DMS114 treated with DMSO at 0.1 percent for 48 hours (cell line): Measurements from ENCODE around the gene NELL1.
"Not testable (repeated sequence)": the region's sequence is repeated elsewhere in the genome, so short reads cannot be mapped to it uniquely, and the experiment has no call there.

Experiments used
- DNase-seq: peaks from one replicate; lab custom pipeline; 2025; ENCODE audit not compliant: unreplicated experiment; lab: John Stamatoyannopoulos, UW

NELL1 gene

DNA sequence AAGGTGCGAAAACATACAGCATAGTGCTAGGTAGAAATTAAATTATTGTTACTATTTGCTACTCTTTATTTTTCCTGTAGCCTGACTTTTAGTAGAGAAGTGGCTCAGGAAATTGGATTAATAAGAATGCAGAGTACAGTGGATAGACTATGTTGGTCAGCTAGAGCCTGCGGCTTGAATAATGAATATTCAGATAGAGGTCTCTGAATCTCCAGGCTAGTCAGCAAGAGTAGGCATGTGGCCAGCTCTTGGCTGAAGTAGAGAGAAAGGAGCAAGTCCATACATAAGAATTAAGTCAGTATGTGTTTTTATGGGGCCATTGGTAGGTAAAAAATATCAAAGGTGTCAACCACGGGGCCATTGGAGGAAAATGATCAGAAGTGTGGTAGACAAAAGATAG, 413.5 kb downstream of the NELL1 start:
- DNase-seq, result no peak

DNA sequence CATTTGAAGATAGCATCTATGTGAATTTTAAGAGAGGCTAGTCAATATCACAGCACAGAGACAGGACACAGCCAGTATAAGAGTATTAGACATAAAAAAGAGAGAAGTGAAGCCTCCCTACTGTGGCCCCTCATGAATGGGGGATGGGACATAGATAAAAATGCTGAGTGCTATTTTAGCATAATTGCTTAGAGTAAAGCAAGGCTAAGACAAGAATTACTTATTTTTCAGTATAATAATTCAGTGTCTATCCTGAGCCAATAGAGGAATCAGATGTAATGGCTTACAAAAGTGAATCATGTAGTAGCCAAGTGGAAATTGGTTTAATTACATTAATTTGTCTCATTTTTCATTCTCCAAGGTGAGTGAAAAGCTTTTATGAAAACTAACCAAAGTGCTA, 419.5 kb downstream of the NELL1 start:
- no peak for DNase-seq

DNA sequence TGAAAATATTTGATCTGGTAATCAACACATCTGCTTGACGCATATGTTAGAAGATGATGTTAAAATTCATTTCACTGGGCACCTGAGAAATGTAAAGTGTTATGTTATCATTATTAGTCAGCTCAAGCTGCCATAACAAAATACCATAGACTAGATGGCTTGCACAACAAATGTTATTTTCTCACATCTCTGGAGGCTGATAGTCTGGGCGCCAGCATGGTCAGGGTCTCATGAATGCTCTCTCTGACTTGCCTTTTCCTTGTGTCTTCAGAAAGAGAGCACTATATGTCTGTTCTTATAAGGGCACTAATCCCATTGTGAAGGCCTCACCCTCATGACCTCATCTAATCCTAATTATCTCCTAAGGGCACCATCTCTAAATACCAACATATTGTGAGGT, 435.3 kb downstream of the NELL1 start:
- no peak for DNase-seq

DNA sequence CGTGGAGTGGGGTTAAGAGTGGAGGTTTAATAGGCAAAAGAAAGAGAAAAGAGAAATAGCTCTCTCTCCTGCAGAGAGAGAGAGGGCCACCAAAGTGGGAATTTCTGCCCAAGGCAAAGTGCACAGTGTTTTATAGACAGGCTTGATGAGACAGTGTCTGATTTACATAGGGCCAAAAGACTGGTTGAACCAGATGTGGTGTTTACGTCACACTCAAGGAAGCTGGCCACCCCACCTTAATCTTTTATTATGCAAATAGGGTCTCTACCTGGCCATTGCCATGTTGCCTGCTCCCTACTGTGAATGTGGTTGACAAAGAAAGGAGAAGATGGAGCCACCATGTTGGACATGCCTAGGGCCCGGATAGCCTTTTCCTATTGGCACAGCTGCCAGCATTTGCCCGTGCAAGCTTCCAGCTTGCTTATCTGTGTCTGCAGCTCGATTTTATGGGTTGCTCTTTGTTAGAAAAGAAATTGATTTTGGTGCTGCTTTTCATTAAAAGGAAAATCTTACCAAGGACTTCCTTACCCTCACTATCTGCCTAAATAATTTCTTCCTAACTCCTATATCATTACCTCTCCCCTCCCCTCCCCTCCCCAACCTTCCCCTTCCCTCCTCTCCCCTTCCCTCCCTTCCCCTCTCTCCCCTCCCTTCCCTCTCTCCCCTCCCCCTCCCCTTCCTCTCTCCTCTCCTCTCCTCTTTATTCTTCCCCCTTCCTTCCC, 436.0 kb downstream of the NELL1 start:
- no peak for DNase-seq

DNA sequence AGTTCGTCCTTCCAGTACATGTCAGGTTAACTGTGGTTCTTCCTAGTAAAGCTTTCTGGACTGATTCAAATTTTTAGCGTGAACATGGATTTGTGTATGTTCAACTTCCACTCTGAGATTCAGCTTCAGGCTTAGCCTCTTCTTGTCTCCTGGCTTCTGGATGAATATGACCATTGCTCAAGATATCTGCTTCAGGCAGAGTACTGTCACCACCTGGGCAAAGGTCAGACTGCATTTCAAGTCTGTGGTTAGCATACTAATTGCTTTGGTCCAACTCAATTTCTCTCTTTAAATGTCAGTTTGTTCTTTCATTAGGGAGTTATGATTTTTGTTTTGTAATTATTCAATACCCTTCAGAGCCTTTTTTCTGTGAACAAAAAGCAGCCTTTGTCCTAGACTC, 440.0 kb downstream of the NELL1 start:
- no peak for DNase-seq

DNA sequence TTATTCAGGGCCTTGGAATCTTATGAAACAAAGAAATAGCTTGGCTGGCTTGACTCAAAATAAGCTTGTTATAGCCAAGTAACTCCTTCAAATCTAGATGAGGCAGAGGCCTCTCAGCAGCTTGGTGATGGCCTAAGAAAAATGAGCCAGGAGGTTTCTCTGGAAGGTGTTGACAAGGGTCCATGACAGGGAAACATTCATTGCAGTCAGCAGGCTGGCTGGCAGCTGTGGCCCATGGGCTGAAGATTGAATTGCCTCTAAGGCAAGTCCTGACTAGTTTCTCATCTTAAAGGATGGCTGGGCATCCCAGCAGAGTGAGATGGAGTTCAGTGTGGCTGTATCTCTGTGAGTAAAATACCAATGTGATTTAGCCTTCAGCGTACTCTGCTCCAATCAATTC, 441.0 kb downstream of the NELL1 start:
- no peak for DNase-seq

DNA sequence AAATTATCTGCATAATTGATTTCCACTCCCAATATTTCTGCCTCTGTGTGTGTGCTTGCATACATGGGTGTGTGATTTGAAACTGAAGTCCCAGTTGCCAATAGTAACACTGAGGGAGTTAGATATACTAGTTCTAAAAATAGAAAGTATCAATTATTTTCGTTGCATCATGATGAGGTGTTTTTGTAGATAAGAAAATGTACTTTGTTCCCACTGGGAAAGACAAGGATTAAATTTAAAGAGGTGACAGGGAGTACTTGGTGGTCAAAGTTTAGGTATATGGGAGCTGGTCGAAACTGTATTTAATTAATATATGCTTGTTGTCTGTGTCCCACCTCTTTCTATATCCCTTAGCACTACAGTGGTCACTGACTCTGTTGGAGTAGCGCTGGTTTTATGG, 444.5 kb downstream of the NELL1 start:
- DNase-seq, result no peak

DNA sequence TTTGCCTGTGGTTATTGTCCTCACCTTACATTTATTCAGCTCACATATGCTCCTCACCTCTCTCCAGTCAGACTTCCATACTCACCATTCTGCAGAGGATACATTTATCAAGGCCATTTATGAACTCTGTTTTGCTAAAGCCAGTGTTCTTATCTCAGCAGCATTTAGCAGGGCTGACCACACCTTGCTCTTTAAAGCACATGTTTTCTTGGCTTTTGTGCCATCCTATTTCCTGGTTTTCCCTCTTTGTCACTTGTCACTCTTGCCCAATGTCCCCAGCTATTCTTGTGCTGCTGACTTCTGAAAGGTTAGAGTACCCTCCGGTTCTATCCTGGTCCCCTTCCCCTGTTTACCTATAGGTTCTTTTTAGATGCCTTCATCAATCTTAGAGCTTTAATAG, 446.6 kb downstream of the NELL1 start:
- DNase-seq, result no peak

DNA sequence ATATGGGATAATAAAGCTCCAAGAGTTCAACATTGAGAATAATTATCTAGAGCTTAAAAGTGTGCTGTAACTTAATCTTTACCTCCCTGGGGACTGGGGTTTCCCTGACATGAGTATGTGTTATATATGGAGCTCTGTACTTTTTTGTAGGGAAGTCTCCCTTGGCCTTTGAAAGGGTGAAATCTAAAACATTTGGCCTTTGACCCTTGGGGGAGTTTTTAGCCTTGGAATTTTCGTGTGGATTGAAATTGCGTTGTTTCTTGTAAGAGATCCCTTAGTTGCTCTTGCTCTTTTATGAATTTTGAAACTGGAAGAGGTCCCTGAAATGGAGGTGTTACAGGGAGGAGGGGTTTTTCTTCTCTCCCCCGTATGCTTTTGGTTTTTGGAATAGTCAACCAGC, 450.0 kb downstream of the NELL1 start:
- DNase-seq, result no peak

DNA sequence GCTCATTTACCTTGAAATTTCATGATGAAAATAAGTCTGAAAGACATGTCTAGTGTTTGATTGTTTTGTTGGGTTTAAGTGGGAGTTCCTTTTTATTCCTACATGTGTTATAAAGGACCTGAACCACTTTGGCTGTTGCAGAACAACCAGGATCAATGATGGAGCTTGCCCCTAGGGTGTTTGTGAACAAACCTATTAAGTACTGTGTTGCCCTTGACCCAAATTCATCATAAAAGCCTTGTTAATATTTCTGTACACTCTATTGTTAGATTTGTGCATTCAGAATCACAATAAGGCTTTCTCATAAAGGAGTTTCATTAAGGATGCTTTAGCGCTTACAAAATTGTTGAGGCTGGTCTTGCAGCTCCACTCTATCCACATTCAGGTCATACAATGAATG, 452.6 kb downstream of the NELL1 start:
- no peak for DNase-seq

DNA sequence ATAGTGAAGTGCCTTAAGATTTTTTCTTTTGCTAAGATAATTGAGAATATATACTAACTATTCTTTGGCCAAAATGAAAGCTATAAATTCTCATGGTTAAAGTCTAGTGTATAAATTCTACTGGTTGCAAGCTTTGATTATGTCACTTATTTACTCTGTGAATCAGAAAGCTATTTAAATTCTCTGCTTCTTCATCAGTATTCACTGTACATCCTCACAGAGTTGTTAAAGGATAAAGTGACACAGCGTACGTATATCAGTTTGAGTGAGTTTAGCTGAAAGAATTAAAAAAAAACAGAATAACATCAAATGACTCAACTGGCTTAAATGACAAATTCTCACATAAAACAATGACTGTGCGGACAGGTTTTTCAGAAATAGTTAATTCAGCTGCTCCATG, 453.1 kb downstream of the NELL1 start:
- no peak for DNase-seq

DNA sequence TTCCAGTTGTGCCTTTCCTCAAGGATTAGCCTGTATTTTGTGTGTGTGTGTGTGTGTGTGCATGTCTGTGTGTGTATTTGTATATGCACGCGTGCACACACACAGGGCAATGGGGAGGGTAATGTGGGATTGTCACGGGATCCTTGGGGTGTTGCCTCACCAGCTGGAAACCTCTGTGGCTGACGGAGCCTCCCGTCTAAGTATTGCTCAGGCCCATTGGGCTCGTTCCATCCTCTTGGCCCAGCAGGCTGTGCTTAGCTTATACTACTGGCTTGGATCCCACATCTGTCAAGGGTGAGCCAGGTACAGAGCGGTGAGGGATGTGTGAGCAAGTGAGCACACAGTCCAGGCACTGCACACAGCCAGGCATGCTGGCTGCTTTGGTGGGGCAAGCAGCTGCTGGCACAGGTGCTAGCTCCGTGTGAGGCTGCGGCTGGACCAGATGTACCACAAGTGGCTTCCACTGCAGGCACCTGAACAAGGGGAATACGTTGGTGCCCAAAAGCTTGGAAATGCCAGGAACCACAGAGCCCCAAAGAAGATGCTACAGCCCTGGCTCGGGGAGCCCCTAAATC, 462.8 kb downstream of the NELL1 start:
- DNase-seq, result no peak

DNA sequence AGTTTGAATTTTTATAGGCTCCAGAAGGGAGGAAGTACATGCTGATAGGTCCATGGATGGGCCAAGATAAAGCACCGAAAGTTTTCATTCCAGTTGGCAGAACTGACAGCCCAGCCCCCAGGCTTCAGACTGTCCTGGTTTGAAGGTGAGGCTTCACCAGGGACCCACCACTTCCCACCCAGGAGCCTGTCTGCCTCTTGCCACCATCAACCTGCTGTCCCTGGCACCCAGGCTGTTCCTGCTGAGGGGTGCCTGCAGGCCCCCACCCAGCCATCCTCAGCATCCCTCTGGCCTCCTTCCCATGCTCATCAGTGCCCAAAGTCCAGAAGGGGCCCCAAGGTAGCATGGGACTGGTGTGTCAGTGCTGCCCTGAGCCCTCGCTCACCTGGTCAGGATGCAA, 463.9 kb downstream of the NELL1 start:
- DNase-seq, result no peak

DNA sequence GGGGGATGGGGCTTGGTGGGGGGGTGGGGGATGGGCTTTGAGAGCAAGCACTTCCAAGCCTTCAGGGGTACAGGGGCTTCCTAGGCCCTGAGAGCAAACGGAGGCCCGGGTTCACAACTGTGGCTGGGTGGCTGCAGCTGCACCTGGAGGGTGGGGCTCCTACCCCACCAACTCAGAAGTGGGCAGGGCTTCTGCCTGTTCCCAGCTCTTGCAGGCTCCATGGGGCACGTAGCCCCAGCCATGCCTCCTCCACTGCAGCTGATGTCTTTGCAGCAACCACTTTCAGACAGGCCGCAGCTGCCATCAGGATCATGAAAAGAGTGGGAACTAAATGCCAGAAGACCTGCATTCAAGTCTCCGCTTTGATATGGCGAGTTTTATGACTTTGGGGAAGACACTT, 464.3 kb downstream of the NELL1 start:
- no peak for DNase-seq

DNA sequence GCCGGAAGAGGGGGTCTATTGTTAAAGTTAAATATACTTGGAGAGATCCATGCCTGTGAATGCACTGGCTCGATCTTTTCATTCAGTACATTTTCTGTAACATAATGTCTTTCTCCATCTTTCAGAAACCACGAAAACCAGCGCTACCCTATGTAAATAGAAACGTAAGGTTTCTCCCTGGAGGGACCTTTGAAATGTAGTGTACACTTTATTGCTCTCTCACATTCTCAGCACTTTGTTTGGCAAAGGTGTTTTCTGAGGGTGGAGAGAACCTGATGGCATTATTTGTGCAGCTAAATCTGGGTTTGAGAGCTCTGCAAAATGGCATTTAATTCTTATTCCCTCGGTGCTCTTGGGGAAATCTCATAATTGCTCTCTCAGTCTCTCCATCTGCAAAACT, 468.4 kb downstream of the NELL1 start:
- no peak for DNase-seq

DNA sequence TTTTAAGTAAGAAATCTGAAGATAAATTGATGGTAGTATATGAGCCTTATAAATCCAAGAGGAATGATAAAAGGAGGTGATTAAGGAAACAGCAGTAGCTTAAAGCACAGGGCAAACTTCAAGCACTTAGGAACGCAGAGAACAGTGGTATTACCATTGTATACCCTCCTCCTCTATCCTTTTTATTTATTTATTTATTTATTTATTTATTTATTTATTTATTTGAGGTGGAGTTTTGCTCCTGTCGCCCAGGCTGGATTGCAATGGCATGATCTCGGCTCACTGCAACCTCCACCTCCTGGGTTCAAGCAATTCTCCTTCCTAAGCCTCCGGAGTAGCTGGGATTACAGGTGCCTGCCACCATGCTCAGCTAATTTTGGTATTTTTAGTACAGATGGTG, 472.2 kb downstream of the NELL1 start:
- not testable (repeated sequence) for DNase-seq

DNA sequence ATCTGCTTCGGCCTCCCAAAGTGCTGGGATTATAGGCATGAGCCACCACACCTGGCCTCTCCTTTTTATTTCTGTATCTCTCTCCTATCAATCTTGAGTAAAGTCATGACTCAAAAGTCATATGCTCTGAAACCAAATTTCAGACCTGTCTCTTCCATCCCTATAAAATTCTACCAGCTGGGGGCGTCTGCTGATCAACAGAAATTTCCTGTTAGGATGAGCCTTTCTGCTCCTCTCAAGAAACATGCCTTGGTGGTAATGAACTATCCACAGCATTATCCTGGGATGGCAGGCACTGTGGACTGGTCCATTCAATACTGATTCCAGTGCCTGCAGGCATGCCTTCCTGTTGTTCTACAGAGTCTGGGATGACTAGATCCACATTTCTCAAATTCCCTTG, 472.6 kb downstream of the NELL1 start:
- DNase-seq, result no peak

DNA sequence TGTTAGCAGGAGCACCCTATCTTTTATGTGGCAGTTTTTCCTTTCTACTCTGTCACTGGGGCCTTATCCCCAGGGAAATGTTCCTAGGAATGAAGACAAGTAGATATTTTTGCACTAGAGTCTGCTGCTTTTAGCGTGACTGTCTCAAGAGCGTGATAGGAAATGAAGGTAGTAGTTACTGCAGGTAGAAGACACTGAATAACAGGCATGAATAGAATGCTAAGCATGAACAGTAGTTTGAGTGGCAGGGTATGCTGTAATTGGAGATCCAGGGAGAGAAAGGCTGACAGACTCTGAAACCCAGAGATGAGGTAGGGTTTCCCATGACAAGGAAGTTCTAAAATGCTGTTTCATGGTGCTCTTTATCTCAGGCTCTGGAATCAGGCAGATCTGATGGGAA, 475.1 kb downstream of the NELL1 start:
- DNase-seq, result no peak

DNA sequence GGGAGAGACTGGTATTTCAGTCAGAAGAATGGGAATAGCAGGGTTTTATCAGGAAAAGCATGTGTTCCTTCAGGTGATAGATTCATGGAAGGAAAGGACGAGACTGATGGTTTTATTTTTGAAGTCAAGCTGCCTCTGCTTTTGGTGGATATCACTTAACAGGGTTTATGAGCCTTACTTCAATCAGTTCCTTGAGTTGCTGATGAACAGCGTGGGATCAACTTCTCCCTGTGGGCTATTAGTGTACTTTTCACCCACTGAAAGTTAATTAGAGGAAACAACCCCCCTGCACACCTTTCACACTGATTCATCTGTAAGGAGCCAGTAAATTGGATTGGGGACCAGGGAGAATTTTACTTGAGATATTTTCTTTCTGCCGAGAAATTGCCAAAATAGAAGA, 479.0 kb downstream of the NELL1 start:
- no peak for DNase-seq

DNA sequence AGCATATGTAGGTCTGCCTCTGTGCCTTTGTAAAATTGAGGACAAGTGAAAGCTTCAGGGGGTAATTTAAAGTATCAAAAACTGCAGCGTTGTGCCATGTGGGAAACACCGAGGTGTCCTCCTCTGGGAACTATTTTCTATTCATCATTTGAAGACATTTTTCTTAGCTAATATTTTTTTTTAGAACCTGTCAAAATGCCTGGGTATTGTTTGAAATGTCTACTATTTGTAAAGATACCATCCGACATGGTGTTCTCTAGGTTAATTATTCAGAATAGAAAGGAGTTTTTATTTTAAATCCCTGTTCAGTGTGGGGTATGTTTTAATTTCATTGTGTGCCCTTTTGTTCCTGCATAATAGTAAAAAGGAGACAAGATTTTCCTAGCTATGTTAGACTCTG, 490.8 kb downstream of the NELL1 start:
- DNase-seq, result no peak

DNA sequence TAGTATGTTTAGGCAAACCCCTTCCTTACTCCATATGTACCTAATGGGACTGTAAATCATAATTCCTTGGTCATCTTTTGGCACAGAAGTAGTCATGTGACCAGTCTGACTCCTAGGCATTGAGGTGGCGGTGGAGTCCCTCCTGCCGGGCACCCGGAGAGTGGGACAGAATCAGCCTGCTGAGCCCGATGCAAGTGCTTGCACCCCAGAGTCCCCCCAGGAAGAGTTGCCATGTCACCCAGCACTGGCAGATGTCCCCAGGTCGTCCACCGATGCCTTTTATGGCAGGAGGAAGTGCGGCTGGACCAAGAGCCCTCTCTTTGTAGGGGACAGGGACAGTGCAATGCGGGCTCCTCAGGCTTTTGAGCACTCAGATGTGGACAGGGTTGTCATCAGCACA, 500.3 kb downstream of the NELL1 start:
- DNase-seq, result no peak

DNA sequence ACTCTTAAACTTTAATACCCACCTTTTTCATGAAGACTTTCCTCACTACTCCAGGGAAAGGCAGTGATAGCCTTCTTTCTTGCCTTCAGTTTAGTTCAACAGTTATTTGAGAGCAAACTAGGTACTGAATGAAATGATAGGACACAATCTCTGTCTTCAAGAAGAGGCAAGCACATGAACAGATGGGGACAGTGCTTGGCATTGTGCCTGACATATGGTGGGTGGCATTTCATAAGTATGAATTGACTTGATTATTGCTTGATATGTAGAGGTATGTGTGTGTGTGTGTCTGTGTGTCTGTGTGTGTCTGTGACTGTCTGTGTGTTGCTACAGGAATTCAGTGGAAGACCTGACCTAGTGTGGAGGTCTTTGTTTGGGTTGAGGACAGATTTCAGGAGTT, 504.1 kb downstream of the NELL1 start:
- no peak for DNase-seq

DNA sequence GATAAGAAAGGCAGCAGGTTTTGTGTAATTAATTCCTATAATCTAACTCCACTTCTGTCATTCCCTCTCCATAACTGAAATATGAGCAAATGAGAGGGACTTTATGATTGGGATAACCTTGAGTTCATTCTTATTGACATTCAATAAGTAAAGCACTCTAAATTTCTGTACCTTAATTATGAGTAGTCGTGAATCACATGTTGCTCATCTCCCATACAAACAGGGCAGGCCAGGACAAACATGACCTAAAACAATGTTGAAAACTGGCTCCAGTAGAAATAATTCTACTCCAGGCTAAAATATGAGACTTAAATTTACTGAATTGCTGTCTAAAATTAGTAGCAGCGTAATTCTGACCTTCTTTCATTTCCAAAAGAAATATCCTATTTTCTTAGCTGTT, 505.4 kb downstream of the NELL1 start:
- no peak for DNase-seq
